Measurements from ENCODE around the gene AKNAD1.

AKNAD1 gene

GRCh38 chr1:108841703-108842102 is 15.2 kb downstream of the AKNAD1 start:
- TF ChIP-seq, protein P1, sequence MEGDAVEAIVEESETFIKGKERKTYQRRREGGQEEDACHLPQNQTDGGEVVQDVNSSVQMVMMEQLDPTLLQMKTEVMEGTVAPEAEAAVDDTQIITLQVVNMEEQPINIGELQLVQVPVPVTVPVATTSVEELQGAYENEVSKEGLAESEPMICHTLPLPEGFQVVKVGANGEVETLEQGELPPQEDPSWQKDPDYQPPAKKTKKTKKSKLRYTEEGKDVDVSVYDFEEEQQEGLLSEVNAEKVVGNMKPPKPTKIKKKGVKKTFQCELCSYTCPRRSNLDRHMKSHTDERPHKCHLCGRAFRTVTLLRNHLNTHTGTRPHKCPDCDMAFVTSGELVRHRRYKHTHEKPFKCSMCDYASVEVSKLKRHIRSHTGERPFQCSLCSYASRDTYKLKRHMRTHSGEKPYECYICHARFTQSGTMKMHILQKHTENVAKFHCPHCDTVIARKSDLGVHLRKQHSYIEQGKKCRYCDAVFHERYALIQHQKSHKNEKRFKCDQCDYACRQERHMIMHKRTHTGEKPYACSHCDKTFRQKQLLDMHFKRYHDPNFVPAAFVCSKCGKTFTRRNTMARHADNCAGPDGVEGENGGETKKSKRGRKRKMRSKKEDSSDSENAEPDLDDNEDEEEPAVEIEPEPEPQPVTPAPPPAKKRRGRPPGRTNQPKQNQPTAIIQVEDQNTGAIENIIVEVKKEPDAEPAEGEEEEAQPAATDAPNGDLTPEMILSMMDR (IDR thresholded peaks at IDR 0.05; ENCODE audit: control extremely low read depth, extremely low read depth, low read depth, missing control alignments): no peak
- ChIA-PET POLR2A (no interaction called here), CTCF (interaction anchor here (1.1 to 4.6 kb wide), 2 partner anchors 14 to 16 kb away, joined by 4 to 50 read pairs; partner anchors contain the start of gene AKNAD1)
- no peak for DNase-seq (ENCODE audit: extremely low spot score)

DNA sequence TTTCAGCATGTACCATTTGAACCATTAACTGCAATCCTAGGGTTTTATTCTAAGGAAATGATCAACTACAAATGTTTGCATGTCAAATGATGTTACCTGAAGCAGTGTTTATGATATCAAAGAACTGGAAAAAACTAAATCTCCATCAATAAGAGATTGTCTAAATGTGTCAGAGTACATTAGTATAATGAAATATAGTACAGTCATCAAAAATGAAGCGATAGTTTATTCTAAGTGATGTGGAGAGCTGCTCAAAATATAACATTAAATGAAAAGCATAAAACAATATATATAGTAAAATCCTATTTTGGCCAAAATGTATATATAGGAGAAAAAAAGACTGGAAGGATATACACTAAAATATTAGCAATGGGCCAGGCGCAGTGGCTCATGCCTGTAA is 24.0 kb downstream of the AKNAD1 start:
- ChIA-PET POLR2A (no interaction called here), CTCF (interaction anchor here (1.2 to 2.7 kb wide), 3 partner anchors 63 to 279 kb away, joined by 3 to 14 read pairs (median 13); a partner anchor contains a TSS)
- TF ChIP-seq, protein P1 (IDR thresholded peaks at IDR 0.05; ENCODE audit: control extremely low read depth, extremely low read depth, low read depth, missing control alignments): no peak
- DNase-seq (ENCODE audit: extremely low spot score): no peak

DNA sequence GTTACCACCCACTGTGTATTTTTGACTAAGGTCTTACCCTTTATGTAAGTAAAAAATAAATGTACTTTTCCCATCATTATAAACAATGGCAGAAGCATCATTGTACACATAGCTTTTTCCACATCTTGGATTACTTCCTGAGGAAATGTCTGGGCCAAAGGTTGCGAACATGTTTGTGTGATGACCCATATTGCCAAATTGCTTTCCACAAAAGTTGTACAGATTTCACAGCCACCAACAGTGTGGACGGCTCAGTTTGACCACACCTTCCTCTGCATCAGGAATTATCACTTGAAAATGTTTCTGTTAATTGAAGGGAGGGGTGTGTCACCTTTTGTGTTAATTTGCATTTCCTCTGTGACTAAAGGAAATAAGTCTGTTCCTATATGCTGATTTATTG is 25.7 kb downstream of the AKNAD1 start:
- DNase-seq (ENCODE audit: extremely low spot score): no peak

DNA sequence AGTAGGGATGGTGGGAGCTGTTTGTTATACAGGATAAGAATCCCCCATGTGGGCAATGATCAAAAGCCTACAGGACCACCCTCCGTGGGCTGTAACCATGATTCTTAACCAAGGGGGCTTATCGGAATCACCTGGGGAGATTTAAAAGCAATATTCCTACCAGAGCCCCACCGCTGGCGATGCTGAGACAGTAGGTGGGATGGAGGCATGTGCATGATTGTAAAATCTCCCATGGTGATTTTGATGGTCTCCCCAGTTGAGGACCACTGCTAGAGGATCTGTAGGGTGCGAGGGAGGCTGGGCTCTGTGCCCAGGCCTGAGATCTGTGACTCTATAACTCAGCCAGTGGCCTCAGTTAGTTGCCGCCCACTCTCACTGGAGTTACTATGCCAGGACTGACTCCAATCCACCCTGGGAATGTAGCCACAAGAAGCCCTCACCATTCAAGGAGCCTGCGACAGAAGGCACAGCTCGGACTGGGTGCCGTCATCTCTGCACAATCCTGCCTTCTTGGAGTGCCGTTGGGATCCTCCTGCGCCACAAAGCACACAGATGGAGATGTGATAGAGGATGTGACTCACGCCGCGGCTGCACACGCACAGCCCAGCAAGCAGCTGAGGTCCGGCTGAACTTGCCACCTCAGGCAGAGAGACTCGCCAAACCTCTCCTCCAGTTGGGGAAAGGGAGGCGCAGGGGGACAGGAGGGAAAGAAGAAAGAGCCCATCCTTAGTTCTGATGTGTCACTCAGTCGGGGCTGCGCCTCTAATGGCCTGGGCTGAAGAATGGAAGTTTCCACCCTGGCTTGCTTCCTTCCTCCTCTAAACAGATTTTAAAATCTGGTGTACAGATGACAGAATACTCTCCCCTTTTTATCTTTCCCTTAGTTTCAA is 26.5 kb downstream of the AKNAD1 start:
- POLR2A ChIA-PET: no interaction called here
- DNase-seq (ENCODE audit: extremely low spot score): no peak
- CTCF ChIA-PET: interaction anchor here (1.0 to 10.9 kb wide), 14 partner anchors 8 to 284 kb away, joined by 3 to 300 read pairs (median 12); partner anchors contain the start of gene ELAPOR1
- TF ChIP-seq, protein P1 (IDR thresholded peaks at IDR 0.05; ENCODE audit: control extremely low read depth, extremely low read depth, low read depth, missing control alignments): no peak

More for the DNA sequence above, 25.7 kb downstream of the AKNAD1 start:
- TF ChIP-seq, protein P1 (IDR thresholded peaks at IDR 0.05; ENCODE audit: control extremely low read depth, extremely low read depth, low read depth, missing control alignments): no peak
- POLR2A ChIA-PET: no interaction called here
- CTCF ChIA-PET: interaction anchor here (1.0 to 10.9 kb wide), 8 partner anchors 9 to 281 kb away, joined by 3 to 300 read pairs (median 4); a partner anchor contains a TSS

DNA sequence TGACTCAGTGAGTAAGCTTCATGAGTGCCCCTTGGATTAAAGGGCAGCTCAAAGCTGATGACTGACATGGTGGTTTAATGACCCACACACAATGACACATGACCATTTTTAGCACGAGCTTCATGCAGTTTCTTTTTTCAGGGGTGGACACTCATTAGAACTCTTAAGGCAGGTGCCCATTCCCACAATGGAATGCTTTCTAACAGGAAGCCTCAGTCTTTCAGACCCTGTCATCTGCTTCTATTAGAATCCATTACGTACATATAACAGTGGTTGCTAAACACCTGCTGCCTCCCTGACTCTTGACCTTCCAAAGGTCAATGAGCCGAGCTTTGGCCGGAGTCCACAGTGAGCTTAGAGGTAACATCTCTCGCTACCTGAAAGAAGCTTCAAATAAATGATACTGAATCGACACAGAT is 27.4 kb downstream of the AKNAD1 start:
- TF ChIP-seq, protein P1 (IDR thresholded peaks at IDR 0.05; ENCODE audit: control extremely low read depth, extremely low read depth, low read depth, missing control alignments): no peak
- ChIA-PET CTCF (interaction anchor here (0.9 to 10.9 kb wide), 18 partner anchors 10 to 703 kb away, joined by 3 to 300 read pairs (median 14); partner anchors contain the start of gene ELAPOR1), POLR2A (no interaction called here)
- DNase-seq (ENCODE audit: extremely low spot score): no peak

GRCh38 chr1:108828074-108828961 is 28.6 kb downstream of the AKNAD1 start:
- TF ChIP-seq, protein P1 (IDR thresholded peaks at IDR 0.05; ENCODE audit: control extremely low read depth, extremely low read depth, low read depth, missing control alignments): peak; percentile 67
- CTCF ChIA-PET: interaction anchor here (0.6 to 10.9 kb wide), 38 partner anchors 9 to 705 kb away, joined by 3 to 300 read pairs (median 4); partner anchors contain the start of genes HENMT1 and PRPF38B
- POLR2A ChIA-PET: no interaction called here
- DNase-seq (ENCODE audit: extremely low spot score): peak; percentile 84
